ENCODE results near the gene ADCY9. TPM values are rescaled to one million over a fixed set of nuclear protein-coding genes. Genes with fewer than 3 reads are reported as not detected.

Gene ADCY9
- total RNA-seq, 1 experiment from 2014 or later: 7.1 TPM

- H3K4me1 Mint-ChIP-seq (ENCODE audit: low read depth, unreplicated experiment): peaks cover 19% of the 10 kb centered on the region
- H3K36me3 Mint-ChIP-seq (ENCODE audit: insufficient read depth, unreplicated experiment): no peaks in the 10 kb centered on the region
- H3K4me3 Mint-ChIP-seq (ENCODE audit: low read depth, unreplicated experiment): no peak overlapping the region
- no TSS peak for BruUV-seq (replicated peaks)
- no peak for DNase-seq
- H3K27me3 Mint-ChIP-seq (ENCODE audit: unreplicated experiment): no peaks in the 10 kb centered on the region
- no peaks in the 10 kb centered on the region for H3K9me3 Mint-ChIP-seq (ENCODE audit: low read depth, unreplicated experiment)
- CTCF ChIA-PET: no interaction called here
- intact Hi-C loops (cut with micrococcal nuclease; ENCODE audit: unreplicated experiment): no loop called here
- H3K27ac Mint-ChIP-seq (ENCODE audit: unreplicated experiment): no peak overlapping the region
- no peak for TF ChIP-seq CTCF (IDR thresholded peaks at IDR 0.05; ENCODE audit: unreplicated experiment)
Observed at GRCh38 chr16:4106516-4106915, 9.7 kb downstream of the ADCY9 start.

- H3K27ac Mint-ChIP-seq (ENCODE audit: unreplicated experiment): no peak overlapping the region
- DNase-seq: no peak
- TF ChIP-seq CTCF (IDR thresholded peaks at IDR 0.05; ENCODE audit: unreplicated experiment): no peak
- peaks cover 13% of the 10 kb centered on the region for H3K4me1 Mint-ChIP-seq (ENCODE audit: low read depth, unreplicated experiment)
- H3K9me3 Mint-ChIP-seq (ENCODE audit: low read depth, unreplicated experiment): no peaks in the 10 kb centered on the region
- CTCF ChIA-PET: no interaction called here
- intact Hi-C loops (cut with micrococcal nuclease; ENCODE audit: unreplicated experiment): no loop called here
- no TSS peak for BruUV-seq (replicated peaks)
- no peaks in the 10 kb centered on the region for H3K27me3 Mint-ChIP-seq (ENCODE audit: unreplicated experiment)
- no peak overlapping the region for H3K4me3 Mint-ChIP-seq (ENCODE audit: low read depth, unreplicated experiment)
- no peaks in the 10 kb centered on the region for H3K36me3 Mint-ChIP-seq (ENCODE audit: insufficient read depth, unreplicated experiment)
Observed at GRCh38 chr16:4105848-4106247, 10.4 kb downstream of the ADCY9 start.

- BruUV-seq (replicated peaks): no TSS peak
- CTCF ChIA-PET: no interaction called here
- no peak overlapping the region for H3K4me3 Mint-ChIP-seq (ENCODE audit: low read depth, unreplicated experiment)
- H3K27ac Mint-ChIP-seq (ENCODE audit: unreplicated experiment): no peak overlapping the region
- intact Hi-C loops (cut with micrococcal nuclease; ENCODE audit: unreplicated experiment): no loop called here
- H3K27me3 Mint-ChIP-seq (ENCODE audit: unreplicated experiment): no peaks in the 10 kb centered on the region
- no peaks in the 10 kb centered on the region for H3K36me3 Mint-ChIP-seq (ENCODE audit: insufficient read depth, unreplicated experiment)
- no peak for TF ChIP-seq CTCF (IDR thresholded peaks at IDR 0.05; ENCODE audit: unreplicated experiment)
- H3K4me1 Mint-ChIP-seq (ENCODE audit: low read depth, unreplicated experiment): no peaks in the 10 kb centered on the region
- no peaks in the 10 kb centered on the region for H3K9me3 Mint-ChIP-seq (ENCODE audit: low read depth, unreplicated experiment)
- DNase-seq: no peak
Observed at GRCh38 chr16:4103745-4104144, 12.5 kb downstream of the ADCY9 start.

GRCh38 chr16:4101421-4102219 is 14.6 kb downstream of the ADCY9 start:
- Mint-ChIP-seq H3K9me3 (ENCODE audit: low read depth, unreplicated experiment) (no peaks in the 10 kb centered on the region), H3K4me1 (ENCODE audit: low read depth, unreplicated experiment) (no peaks in the 10 kb centered on the region), H3K36me3 (ENCODE audit: insufficient read depth, unreplicated experiment) (no peaks in the 10 kb centered on the region), H3K27ac (ENCODE audit: unreplicated experiment) (no peak overlapping the region), H3K4me3 (ENCODE audit: low read depth, unreplicated experiment) (no peak overlapping the region), H3K27me3 (ENCODE audit: unreplicated experiment) (no peaks in the 10 kb centered on the region)
- BruUV-seq (replicated peaks): no TSS peak
- CTCF ChIA-PET: interaction anchor here (0.6 to 0.7 kb wide), 2 partner anchors 84 to 90 kb away, joined by 3 to 4 read pairs; no protein-coding TSS in a partner anchor
- TF ChIP-seq CTCF (IDR thresholded peaks at IDR 0.05; ENCODE audit: unreplicated experiment): no peak
- DNase-seq: no peak
- intact Hi-C loops (cut with micrococcal nuclease; ENCODE audit: unreplicated experiment): no loop called here
